Mesenchymal stem cell (in vitro differentiated cells and primary cell): ENCODE results near the gene STKLD1.
A peak's percentile ranks its signal among the peaks of the same experiment; 100 is the strongest.

ENCODE experiments used
- DNase-seq: peaks from one replicate; pipeline ENCODE4 v3.0.0-alpha.2; 2013
- H2AFZ ChIP-seq: one replicate; pipeline ENCODE4 v1.6.1; 2013; ENCODE audit warnings: low read depth, mild to moderate bottlenecking, control low read depth, inconsistent platforms, low read length, moderate library complexity
- H2AK5ac ChIP-seq: 2 replicates; pipeline ENCODE4 v1.6.1; 2013; ENCODE audit warnings: low read length, moderate library complexity, mild to moderate bottlenecking, inconsistent platforms; ENCODE audit not compliant: severe bottlenecking
- H2BK120ac ChIP-seq: one replicate; pipeline ENCODE4 v1.6.1; 2013; ENCODE audit warnings: low read depth, mild to moderate bottlenecking, inconsistent platforms, low read length, moderate library complexity
- H2BK12ac ChIP-seq, 2 experiments: one replicate each; pipeline ENCODE4 v1.6.1; 2013; ENCODE audit warnings: inconsistent platforms in 2 of 2, low read length in 2 of 2, mild to moderate bottlenecking in 2 of 2, moderate library complexity in 2 of 2, control low read depth in 1 of 2
- H2BK15ac ChIP-seq: one replicate; pipeline ENCODE4 v1.6.1; 2013; ENCODE audit warnings: mild to moderate bottlenecking, low read depth, inconsistent platforms; ENCODE audit not compliant: poor library complexity, severe bottlenecking
- H2BK5ac ChIP-seq: 2 replicates; pipeline ENCODE4 v1.6.1; 2013; ENCODE audit warnings: low read depth, mild to moderate bottlenecking, low read length, control low read depth, inconsistent platforms; ENCODE audit not compliant: poor library complexity, severe bottlenecking
- H3K14ac ChIP-seq, 2 experiments: one replicate each; pipeline ENCODE4 v1.6.1; 2013; ENCODE audit warnings: inconsistent platforms in 2 of 2, low read length in 2 of 2, control low read depth in 1 of 2, mild to moderate bottlenecking in 1 of 2, moderate library complexity in 1 of 2
- H3K18ac ChIP-seq, 2 experiments: one replicate each; pipeline ENCODE4 v1.6.1; 2013; ENCODE audit warnings: inconsistent platforms in 2 of 2, low read length in 2 of 2, control low read depth in 1 of 2, low read depth in 1 of 2, mild to moderate bottlenecking in 1 of 2
- H3K23ac ChIP-seq, 2 experiments: one replicate each; pipeline ENCODE4 v1.6.1; 2013; ENCODE audit warnings: inconsistent platforms in 2 of 2, low read length in 2 of 2, mild to moderate bottlenecking in 2 of 2, moderate library complexity in 2 of 2, control low read depth in 1 of 2
- H3K27ac ChIP-seq: 2 replicates; pipeline ENCODE4 v1.5.1; 2013; ENCODE audit warnings: mild to moderate bottlenecking, moderate library complexity, low read length, control low read depth, inconsistent platforms; ENCODE audit not compliant: poor library complexity, severe bottlenecking
- H3K27me3 ChIP-seq, 2 experiments: 2 replicates each; pipeline versions ENCODE4 v1.6.1 to v1.7.0; 2013; ENCODE audit warnings: low read length in 2 of 2, mild to moderate bottlenecking in 2 of 2, moderate library complexity in 2 of 2, control low read depth in 1 of 2, inconsistent platforms in 1 of 2; ENCODE audit not compliant: control insufficient read depth in 1 of 2, insufficient read depth in 1 of 2
- H3K36me3 ChIP-seq, 2 experiments: 2 replicates each; pipeline versions ENCODE4 v1.6.1 to v1.7.0; 2013; ENCODE audit warnings: low read length in 2 of 2, control low read depth in 1 of 2, inconsistent platforms in 1 of 2, low read depth in 1 of 2, mild to moderate bottlenecking in 1 of 2; ENCODE audit not compliant: insufficient read depth in 2 of 2, control insufficient read depth in 1 of 2
- H3K4ac ChIP-seq, 2 experiments: one replicate each; pipeline ENCODE4 v1.6.1; 2013; ENCODE audit warnings: inconsistent platforms in 2 of 2, low read length in 2 of 2, mild to moderate bottlenecking in 2 of 2, moderate library complexity in 2 of 2, control low read depth in 1 of 2, low read depth in 1 of 2
- H3K4me1 ChIP-seq: 2 replicates; pipeline ENCODE4 v1.6.1; 2013; ENCODE audit warnings: low read depth, low read length, control low read depth; ENCODE audit not compliant: control insufficient read depth, insufficient read depth
- H3K4me2 ChIP-seq: 2 replicates; pipeline ENCODE4 v1.6.1; 2013; ENCODE audit warnings: low read length, mild to moderate bottlenecking, inconsistent platforms; ENCODE audit not compliant: poor library complexity, severe bottlenecking
- H3K4me3 ChIP-seq, 2 experiments: 2 replicates each; pipeline versions ENCODE4 v1.5.1 to v1.7.0; 2013; ENCODE audit warnings: low read length in 2 of 2, mild to moderate bottlenecking in 2 of 2, control low read depth in 1 of 2, low read depth in 1 of 2; ENCODE audit not compliant: insufficient read depth in 1 of 2
- H3K79me1 ChIP-seq: replicated peaks from 2 replicates; pipeline ENCODE4 v1.6.1; 2013; ENCODE audit warnings: mild to moderate bottlenecking, control low read depth, low read length, inconsistent platforms; ENCODE audit not compliant: poor library complexity, severe bottlenecking
- H3K9ac ChIP-seq: 2 replicates; pipeline ENCODE4 v1.7.0; 2013; ENCODE audit warnings: mild to moderate bottlenecking, low read length, moderate library complexity
- H3K9me3 ChIP-seq: 2 replicates; pipeline ENCODE4 v1.7.0; 2013; ENCODE audit warnings: mild to moderate bottlenecking, low read length; ENCODE audit not compliant: control insufficient read depth
- H4K8ac ChIP-seq: one replicate; pipeline ENCODE4 v1.6.1; 2013; ENCODE audit warnings: inconsistent platforms, mild to moderate bottlenecking, low read length, moderate library complexity
- H4K91ac ChIP-seq: one replicate; pipeline ENCODE4 v1.6.1; 2013; ENCODE audit warnings: mild to moderate bottlenecking, low read length, inconsistent platforms
- WGBS: methylation state at CpG from one replicate; pipeline ENCODE4 v1.1.7; 2013; ENCODE audit warnings: mixed read lengths; 5-methylcytosine and 5-hydroxymethylcytosine counted together

STKLD1 gene

DNA sequence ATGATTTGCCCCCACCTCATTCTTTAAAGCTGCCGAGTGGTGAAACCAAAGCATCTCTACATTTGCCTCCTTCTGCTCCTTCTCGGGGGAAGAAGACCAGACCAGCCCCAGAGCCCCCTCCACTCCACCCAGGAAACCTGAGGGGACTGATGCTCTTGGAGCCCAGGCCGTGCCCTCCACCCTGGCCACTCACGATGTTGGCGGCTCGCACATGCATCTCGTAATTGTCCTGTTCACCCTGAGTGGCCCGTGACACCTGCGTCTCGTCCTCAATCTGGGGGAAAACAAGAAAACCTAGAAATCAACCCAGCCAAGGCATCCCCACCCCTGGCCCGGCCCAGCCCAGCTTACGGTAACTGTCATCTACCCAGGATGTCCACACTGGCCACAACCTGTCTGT, 31.2 kb upstream of the STKLD1 start:
- peaks cover 74% of the 10 kb centered on the region in 2 experiments for H3K36me3 ChIP-seq
- no peak overlapping the region for H4K91ac ChIP-seq
- H3K4me3 ChIP-seq, result no peak overlapping the region
- no peak overlapping the region for H2BK12ac ChIP-seq
- H3K27me3 ChIP-seq, result no peaks in the 10 kb centered on the region
- 98% methylated on average over 12 of the region's 12 CpGs for WGBS
- no peak overlapping the region for H4K8ac ChIP-seq
- H3K23ac ChIP-seq, result no peak overlapping the region
- no peak overlapping the region for H3K4ac ChIP-seq
- H2AFZ ChIP-seq, result no peak overlapping the region
- H3K18ac ChIP-seq, result no peak overlapping the region
- H3K4me2 ChIP-seq, result no peak overlapping the region
- DNase-seq, result no peak
- no peak overlapping the region for H2BK5ac ChIP-seq
- H3K4me1 ChIP-seq, result peaks cover 22% of the 10 kb centered on the region
- no peaks in the 10 kb centered on the region for H3K9me3 ChIP-seq
- H3K14ac ChIP-seq, result no peak overlapping the region
- H2BK120ac ChIP-seq, result no peak overlapping the region
- peaks cover 41% of the 10 kb centered on the region for H3K79me1 ChIP-seq
- H2AK5ac ChIP-seq, result no peak overlapping the region
- no peak overlapping the region for H3K9ac ChIP-seq
- H3K27ac ChIP-seq, result no peak overlapping the region
- H2BK15ac ChIP-seq, result no peak overlapping the region

DNA sequence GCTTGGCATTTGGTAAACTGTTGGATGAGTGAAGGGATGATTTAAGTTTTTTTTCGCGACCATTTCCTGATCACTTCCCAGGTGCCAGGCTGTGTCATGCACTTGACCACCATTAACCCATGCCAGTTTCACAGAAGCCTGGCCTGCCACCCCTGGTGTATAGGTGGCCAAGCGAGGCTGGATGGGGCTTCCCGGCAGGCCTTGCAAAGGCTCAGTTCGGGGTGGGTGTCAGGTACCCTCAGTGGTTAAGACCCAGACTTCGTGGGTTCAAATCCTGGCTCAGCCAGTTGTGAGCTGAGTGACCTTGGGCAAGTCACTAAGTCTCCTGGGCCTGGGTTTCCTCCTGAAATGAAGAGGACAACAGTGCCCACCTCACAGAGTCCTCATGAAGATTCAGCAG, 30.6 kb upstream of the STKLD1 start:
- Histone ChIP-seq H3K4ac (no peak overlapping the region), H2BK120ac (no peak overlapping the region), H3K23ac (no peak overlapping the region), H3K4me2 (no peak overlapping the region), H3K27me3 (no peaks in the 10 kb centered on the region), H3K14ac (no peak overlapping the region), H3K79me1 (peaks cover 41% of the 10 kb centered on the region), H2BK12ac (no peak overlapping the region), H4K91ac (no peak overlapping the region), H3K9me3 (no peaks in the 10 kb centered on the region), H2AFZ (no peak overlapping the region), H3K4me3 (no peak overlapping the region), H2AK5ac (no peak overlapping the region), H3K36me3 (peaks cover 74% of the 10 kb centered on the region in 2 experiments), H3K4me1 (peaks cover 25% of the 10 kb centered on the region), H2BK5ac (no peak overlapping the region), H3K9ac (peak overlapping the region; percentile 100), H3K18ac (no peak overlapping the region), H2BK15ac (no peak overlapping the region), H3K27ac (no peak overlapping the region), H4K8ac (no peak overlapping the region)
- WGBS, result 97% methylated on average over 6 of the region's 6 CpGs
- no peak for DNase-seq

DNA sequence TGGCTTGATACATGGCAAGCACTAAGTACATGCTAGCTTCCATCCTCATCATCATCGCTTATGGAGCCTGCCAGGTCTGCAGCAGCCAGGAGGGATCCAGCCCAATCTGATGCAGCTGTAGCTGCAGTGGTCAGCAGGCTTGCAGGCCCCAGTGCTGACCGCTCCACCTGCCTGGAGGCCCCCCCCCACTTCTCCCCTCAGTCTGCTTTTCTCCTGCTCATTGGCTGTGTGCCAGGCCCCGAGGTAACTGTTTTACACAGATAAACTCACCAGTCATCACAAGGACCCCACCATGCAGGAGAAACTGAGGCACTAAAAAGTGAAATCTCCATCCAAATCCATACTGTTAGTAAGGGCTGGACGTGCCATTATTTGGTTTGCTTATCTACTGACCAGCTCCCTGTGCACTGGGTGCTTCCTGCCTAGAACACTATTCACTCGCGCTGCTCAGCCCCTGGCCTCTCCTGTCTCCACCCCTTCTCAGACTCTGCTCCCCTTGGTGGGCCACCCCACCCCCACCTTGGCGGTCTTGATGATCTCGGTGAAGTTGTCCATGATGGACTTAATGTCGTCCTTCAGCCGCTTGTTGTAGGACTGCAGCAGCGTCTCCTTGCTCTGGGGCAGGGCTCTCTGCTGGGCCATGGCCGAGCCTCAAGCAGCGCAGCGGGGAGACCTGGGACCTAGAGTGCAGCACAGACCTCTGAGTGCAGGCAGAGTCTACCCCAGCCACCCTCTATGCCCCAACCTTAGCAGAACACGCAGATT, 30.0 kb upstream of the STKLD1 start:
- 82% methylated on average over 15 of the region's 15 CpGs for WGBS
- Histone ChIP-seq H3K9ac (peak overlapping the region; percentile 100), H2AFZ (no peak overlapping the region), H3K4ac (no peak overlapping the region), H3K27ac (peak overlapping the region; percentile 19), H2BK15ac (no peak overlapping the region), H3K27me3 (no peaks in the 10 kb centered on the region), H4K8ac (no peak overlapping the region), H3K4me2 (peak overlapping the region; percentile 67), H2BK12ac (no peak overlapping the region), H3K79me1 (peaks cover 41% of the 10 kb centered on the region), H3K36me3 (peaks cover 70 to 74% of the 10 kb centered on the region in 2 experiments), H4K91ac (no peak overlapping the region), H3K14ac (peak overlapping the region in 1 of 2 experiments; percentile 12), H3K9me3 (no peaks in the 10 kb centered on the region), H2BK5ac (no peak overlapping the region), H3K18ac (peak overlapping the region in 1 of 2 experiments; percentile 37), H3K23ac (no peak overlapping the region), H2AK5ac (no peak overlapping the region), H3K4me3 (peak overlapping the region; percentile 35 to 99), H3K4me1 (peaks cover 25% of the 10 kb centered on the region), H2BK120ac (no peak overlapping the region)
- DNase-seq, result no peak

DNA sequence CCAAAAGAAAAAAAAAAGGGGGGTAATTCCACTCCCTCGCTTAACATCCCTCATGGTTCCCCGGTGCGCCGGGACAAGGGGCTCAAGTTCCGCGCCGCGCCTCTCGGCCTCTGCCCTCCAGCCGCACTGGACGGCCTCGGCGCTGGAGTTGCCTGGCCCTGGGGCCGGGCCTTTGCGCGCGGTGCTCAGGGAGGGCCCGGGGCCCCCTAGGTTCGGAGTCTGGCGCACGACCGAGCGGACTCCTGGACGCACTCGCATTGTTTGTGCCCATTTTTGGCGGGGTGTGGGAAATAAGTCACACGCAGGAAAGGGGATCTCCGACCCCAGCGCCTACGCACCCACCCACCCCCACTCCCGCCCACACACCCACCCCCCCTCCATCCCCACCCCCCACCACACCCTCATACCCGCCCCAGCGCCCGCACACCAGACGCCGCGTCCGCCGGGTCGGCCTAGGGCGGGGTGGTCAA, 28.6 kb upstream of the STKLD1 start:
- peaks cover 36% of the 10 kb centered on the region for H3K79me1 ChIP-seq
- H4K91ac ChIP-seq, result no peak overlapping the region
- H2AFZ ChIP-seq, result peak overlapping the region; percentile 60
- peak overlapping the region; percentile 80 to 99 for H3K4me3 ChIP-seq
- H3K27ac ChIP-seq, result peak overlapping the region; percentile 30
- no peak overlapping the region for H2AK5ac ChIP-seq
- peak overlapping the region in 1 of 2 experiments; percentile 63 for H3K23ac ChIP-seq
- peak; percentile 51 for DNase-seq
- H3K27me3 ChIP-seq, result no peaks in the 10 kb centered on the region
- no peak overlapping the region for H2BK15ac ChIP-seq
- no peak overlapping the region for H2BK5ac ChIP-seq
- peak overlapping the region in 1 of 2 experiments; percentile 90 for H3K18ac ChIP-seq
- peak overlapping the region in 1 of 2 experiments; percentile 71 for H3K4ac ChIP-seq
- H4K8ac ChIP-seq, result peak overlapping the region; percentile 50
- H3K4me1 ChIP-seq, result peaks cover 21% of the 10 kb centered on the region
- peak overlapping the region; percentile 77 for H3K4me2 ChIP-seq
- peaks cover 70 to 74% of the 10 kb centered on the region in 2 experiments for H3K36me3 ChIP-seq
- H2BK12ac ChIP-seq, result no peak overlapping the region
- H3K14ac ChIP-seq, result peak overlapping the region in 1 of 2 experiments; percentile 93
- WGBS, result under 1% methylated on average over 27 of the region's 41 CpGs
- H3K9me3 ChIP-seq, result no peaks in the 10 kb centered on the region
- peak overlapping the region; percentile 100 for H3K9ac ChIP-seq
- H2BK120ac ChIP-seq, result peak overlapping the region; percentile 65
